Peyer's patch (tissue), 4 donors: ENCODE data around the gene CAPN7.

Experiments used
- POLR2A ChIP-seq, 2 donors: fragments of 450-650 bp; IDR thresholded peaks; one replicate each; pipeline ENCODE4 v1.5.1; 2017; ENCODE audit warnings: antibody characterized with exemption in 2 of 2, mild to moderate bottlenecking in 2 of 2, moderate library complexity in 2 of 2
- TF ChIP-seq, protein P1 (sequence below), 6 experiments: fragments of 450-650 bp in 4 of 6; fragments of 200-600 bp in 2 of 6; sonication (generic) in 1 of 6; IDR thresholded peaks; one replicate each; pipeline ENCODE4 v1.5.1; 2017 to 2019; ENCODE audit warnings: antibody characterized with exemption in 6 of 6, mild to moderate bottlenecking in 3 of 6, moderate library complexity in 1 of 6

DNA sequence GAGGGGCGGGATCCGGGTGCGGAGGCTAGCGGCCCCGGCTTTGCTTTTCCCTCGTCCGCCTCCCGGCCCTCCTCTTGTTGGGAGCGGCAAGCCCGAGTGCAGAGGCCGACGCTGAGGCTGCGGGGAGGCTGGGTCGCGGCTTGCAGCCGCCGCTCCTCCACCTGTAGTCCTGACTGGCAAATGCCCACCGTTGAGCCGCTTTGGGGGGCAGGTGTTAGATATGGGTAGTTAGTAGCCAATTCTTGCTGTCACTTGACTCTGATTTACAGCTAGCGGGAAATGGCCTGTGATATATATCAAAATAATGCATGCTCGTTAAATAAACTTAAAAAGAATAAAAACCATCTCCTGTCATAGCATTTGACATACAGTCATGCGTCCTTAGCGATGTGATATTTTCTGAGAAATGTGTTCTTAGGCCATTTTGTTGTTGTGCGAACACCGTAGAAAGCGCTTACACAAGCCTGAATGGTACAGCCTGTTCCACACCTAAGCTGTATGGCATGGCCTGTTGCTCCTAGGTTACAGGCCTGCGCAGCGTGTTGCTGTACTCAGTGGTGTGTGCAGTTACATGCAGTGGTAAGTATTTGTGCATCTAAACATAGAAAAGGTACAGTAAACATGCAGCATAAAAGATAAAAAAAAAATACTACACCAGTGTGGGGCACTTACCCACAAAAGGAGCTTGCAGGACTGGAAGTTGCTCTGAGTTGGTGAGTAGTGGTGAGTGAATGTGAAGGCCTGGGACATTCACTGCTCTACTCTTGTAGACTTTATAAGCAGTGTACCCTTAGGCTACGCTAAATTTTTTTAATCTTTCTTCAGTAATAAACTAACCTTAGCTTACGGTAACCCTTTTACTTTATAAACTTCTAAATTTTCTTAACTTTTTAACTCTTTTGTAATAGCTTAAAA is 873 bp downstream of the CAPN7 start:
- TF ChIP-seq, protein P1, sequence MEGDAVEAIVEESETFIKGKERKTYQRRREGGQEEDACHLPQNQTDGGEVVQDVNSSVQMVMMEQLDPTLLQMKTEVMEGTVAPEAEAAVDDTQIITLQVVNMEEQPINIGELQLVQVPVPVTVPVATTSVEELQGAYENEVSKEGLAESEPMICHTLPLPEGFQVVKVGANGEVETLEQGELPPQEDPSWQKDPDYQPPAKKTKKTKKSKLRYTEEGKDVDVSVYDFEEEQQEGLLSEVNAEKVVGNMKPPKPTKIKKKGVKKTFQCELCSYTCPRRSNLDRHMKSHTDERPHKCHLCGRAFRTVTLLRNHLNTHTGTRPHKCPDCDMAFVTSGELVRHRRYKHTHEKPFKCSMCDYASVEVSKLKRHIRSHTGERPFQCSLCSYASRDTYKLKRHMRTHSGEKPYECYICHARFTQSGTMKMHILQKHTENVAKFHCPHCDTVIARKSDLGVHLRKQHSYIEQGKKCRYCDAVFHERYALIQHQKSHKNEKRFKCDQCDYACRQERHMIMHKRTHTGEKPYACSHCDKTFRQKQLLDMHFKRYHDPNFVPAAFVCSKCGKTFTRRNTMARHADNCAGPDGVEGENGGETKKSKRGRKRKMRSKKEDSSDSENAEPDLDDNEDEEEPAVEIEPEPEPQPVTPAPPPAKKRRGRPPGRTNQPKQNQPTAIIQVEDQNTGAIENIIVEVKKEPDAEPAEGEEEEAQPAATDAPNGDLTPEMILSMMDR (IDR thresholded peaks at IDR 0.05), result peak in 1 of 6 experiments; percentile 1
- no peak for TF ChIP-seq POLR2A (IDR thresholded peaks at IDR 0.05)
